Testis (tissue), 2 donors: ENCODE results near the gene LRMDA.

Experiments
- POLR2A ChIP-seq: fragments of 450-650 bp; IDR thresholded peaks from one replicate; pipeline ENCODE4 v1.6.1; 2017; ENCODE audit warnings: antibody characterized with exemption, mild to moderate bottlenecking, moderate library complexity
- TF ChIP-seq, protein P1 (sequence below), 3 experiments: fragments of 450-650 bp in 2 of 3; fragments of 200-600 bp in 1 of 3; sonication (generic) in 1 of 3; IDR thresholded peaks; one replicate each; pipeline ENCODE4 v1.5.1; 2016 to 2019; ENCODE audit warnings: antibody characterized with exemption in 3 of 3, mild to moderate bottlenecking in 2 of 3, moderate library complexity in 1 of 3

DNA sequence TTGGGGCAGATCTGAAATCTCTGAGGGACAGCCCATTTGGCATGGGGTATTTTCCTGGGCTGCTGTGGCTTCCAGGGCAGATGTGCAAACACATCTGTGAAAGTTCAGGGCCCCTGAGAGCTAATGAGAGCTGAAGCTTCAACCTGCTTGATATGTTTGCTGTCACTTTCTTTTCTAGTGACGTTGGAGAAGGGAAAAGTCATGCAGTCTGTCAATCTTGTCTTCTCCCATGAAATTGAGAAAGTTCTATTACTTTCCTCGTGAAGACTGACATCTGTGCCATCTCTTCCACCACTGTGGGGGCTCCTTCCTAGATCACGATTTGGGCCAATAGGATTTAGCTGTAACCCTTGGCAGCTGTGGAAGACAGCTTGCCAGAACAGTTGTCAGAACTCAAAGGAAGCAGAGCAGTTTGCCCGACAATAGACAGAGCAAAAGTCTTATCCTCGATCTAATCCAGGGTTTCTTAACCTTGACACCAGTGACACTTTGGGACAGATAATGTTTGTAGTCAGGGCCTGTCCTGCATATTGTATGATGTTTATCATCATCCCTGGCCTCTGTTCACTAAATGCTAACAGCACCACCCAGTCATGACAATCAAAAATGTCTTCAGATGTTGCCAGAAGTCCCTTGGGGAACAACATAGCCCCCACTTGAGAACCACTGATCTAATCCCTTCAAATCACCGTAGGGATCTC lies 586.5 kb downstream of the LRMDA start:
- TF ChIP-seq, protein P1, sequence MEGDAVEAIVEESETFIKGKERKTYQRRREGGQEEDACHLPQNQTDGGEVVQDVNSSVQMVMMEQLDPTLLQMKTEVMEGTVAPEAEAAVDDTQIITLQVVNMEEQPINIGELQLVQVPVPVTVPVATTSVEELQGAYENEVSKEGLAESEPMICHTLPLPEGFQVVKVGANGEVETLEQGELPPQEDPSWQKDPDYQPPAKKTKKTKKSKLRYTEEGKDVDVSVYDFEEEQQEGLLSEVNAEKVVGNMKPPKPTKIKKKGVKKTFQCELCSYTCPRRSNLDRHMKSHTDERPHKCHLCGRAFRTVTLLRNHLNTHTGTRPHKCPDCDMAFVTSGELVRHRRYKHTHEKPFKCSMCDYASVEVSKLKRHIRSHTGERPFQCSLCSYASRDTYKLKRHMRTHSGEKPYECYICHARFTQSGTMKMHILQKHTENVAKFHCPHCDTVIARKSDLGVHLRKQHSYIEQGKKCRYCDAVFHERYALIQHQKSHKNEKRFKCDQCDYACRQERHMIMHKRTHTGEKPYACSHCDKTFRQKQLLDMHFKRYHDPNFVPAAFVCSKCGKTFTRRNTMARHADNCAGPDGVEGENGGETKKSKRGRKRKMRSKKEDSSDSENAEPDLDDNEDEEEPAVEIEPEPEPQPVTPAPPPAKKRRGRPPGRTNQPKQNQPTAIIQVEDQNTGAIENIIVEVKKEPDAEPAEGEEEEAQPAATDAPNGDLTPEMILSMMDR (IDR thresholded peaks at IDR 0.05), result no peak
- no peak for TF ChIP-seq POLR2A
